SK-N-SH (cell line): ENCODE data around the gene EFCAB6. TPM values are rescaled to one million over a fixed set of nuclear protein-coding genes. Genes with fewer than 3 reads are reported as not detected.

Experiments used
- CTCF ChIA-PET: fragments of 300-600, 350-600 bp; formaldehyde crosslinking; extraction: SDS; loops from one replicate; lab custom pipeline; 2021; lab: Yijun Ruan, JAX
- POLR2A ChIA-PET: fragments of 350-600 bp; sonication (Branson Sonifier 250); formaldehyde crosslinking; extraction: SDS; loops from one replicate; lab custom pipeline; 2020; ENCODE audit warnings: antibody characterized with exemption, inconsistent platforms; lab: Yijun Ruan, JAX
- DNase-seq: peaks from one replicate; pipeline ENCODE4 v3.0.0; 2012
- H2AFZ ChIP-seq: fragments of 200-600 bp; sonication (generic); 2 replicates; pipeline ENCODE4 v1.8.1; 2016; ENCODE audit warnings: antibody characterized with exemption, mild to moderate bottlenecking, low read depth
- H3F3A ChIP-seq: fragments of 200-600 bp; sonication (generic); replicated peaks from 2 replicates; pipeline ENCODE3; 2016; ENCODE audit warnings: antibody characterized with exemption, mild to moderate bottlenecking; ENCODE audit not compliant: insufficient read depth
- H3K27ac ChIP-seq, 2 experiments: fragments of 200-500 bp in 1 of 2; fragments of 200-600 bp in 1 of 2; sonication (Bioruptor generic) in 1 of 2; sonication (generic), shearing (Covaris generic) in 1 of 2; 2 replicates each; pipeline versions ENCODE4 v1.5.1 to v1.6.1; 2014 to 2016; ENCODE audit warnings: low read depth in 2 of 2, inconsistent platforms in 1 of 2, low read length in 1 of 2, mild to moderate bottlenecking in 1 of 2, mixed read lengths in 1 of 2
- H3K27me3 ChIP-seq: fragments of 200-600 bp; sonication (generic), shearing (Covaris generic); 2 replicates; pipeline ENCODE4 v1.6.1; 2016; ENCODE audit warnings: mixed run types; ENCODE audit not compliant: insufficient read depth
- H3K36me3 ChIP-seq, 2 experiments: fragments of 200-500 bp in 1 of 2; fragments of 200-600 bp in 1 of 2; sonication (Bioruptor generic) in 1 of 2; sonication (generic) in 1 of 2; replicated peaks in 1 of 2; 2 replicates each; pipeline versions ENCODE3 to v1.5.1; 2014 to 2016; ENCODE audit warnings: low read length in 1 of 2, mild to moderate bottlenecking in 1 of 2; ENCODE audit not compliant: insufficient read depth in 2 of 2, control insufficient read depth in 1 of 2
- H3K4me1 ChIP-seq, 2 experiments: fragments of 200-500 bp in 1 of 2; fragments of 200-600 bp in 1 of 2; sonication (Bioruptor generic) in 1 of 2; sonication (generic), shearing (Covaris generic) in 1 of 2; 2 replicates each; pipeline versions ENCODE4 v1.5.1 to v1.6.1; 2014 to 2016; ENCODE audit warnings: low read depth in 1 of 2, low read length in 1 of 2, mixed run types in 1 of 2; ENCODE audit not compliant: insufficient read depth in 2 of 2, control insufficient read depth in 1 of 2
- H3K4me2 ChIP-seq: fragments of 200-600 bp; sonication (generic), shearing (Covaris generic); 2 replicates; pipeline ENCODE4 v1.6.1; 2017; ENCODE audit warnings: mixed run types
- H3K4me3 ChIP-seq, 2 experiments: fragments of 200-500 bp in 1 of 2; fragments of 200-600 bp in 1 of 2; sonication (Bioruptor generic) in 1 of 2; sonication (generic), shearing (Covaris generic) in 1 of 2; 2 replicates each; pipeline versions ENCODE4 v1.5.1 to v1.8.1; 2014 to 2016; ENCODE audit warnings: low read depth in 2 of 2, inconsistent platforms in 1 of 2, low read length in 1 of 2, mild to moderate bottlenecking in 1 of 2, mixed read lengths in 1 of 2, moderate library complexity in 1 of 2
- H3K79me2 ChIP-seq: fragments of 200-600 bp; sonication (generic); 2 replicates; pipeline ENCODE4 v1.8.1; 2017; ENCODE audit warnings: mild to moderate bottlenecking; ENCODE audit not compliant: insufficient read depth
- H3K9ac ChIP-seq: fragments of 200-600 bp; sonication (generic); 2 replicates; pipeline ENCODE4 v1.6.1; 2017; ENCODE audit warnings: mixed run types
- H3K9me2 ChIP-seq: fragments of 200-600 bp; sonication (generic); 2 replicates; pipeline ENCODE4 v1.6.1; 2017; ENCODE audit warnings: mixed run types
- H3K9me3 ChIP-seq: fragments of 200-600 bp; sonication (generic); 2 replicates; pipeline ENCODE4 v1.6.1; 2017; ENCODE audit warnings: mixed run types, mild to moderate bottlenecking, moderate library complexity
- H4K20me1 ChIP-seq: fragments of 200-600 bp; sonication (generic); 2 replicates; pipeline ENCODE4 v1.6.1; 2017; ENCODE audit warnings: mild to moderate bottlenecking, mixed run types; ENCODE audit not compliant: insufficient read depth
- CHD2 ChIP-seq: fragments of 150-350 bp; IDR thresholded peaks from 2 replicates; pipeline ENCODE4 v1.6.1; 2018; ENCODE audit warnings: low read length; ENCODE audit not compliant: partially characterized antibody
- CTCF ChIP-seq: fragments of 200-600 bp; sonication (generic); IDR thresholded peaks from 2 replicates; pipeline ENCODE4 v1.6.1; 2017; ENCODE audit warnings: antibody characterized with exemption, mild to moderate bottlenecking, moderate library complexity
- EZH2phosphoT487 ChIP-seq: fragments of 200-600 bp; sonication (generic); IDR thresholded peaks from 2 replicates; pipeline ENCODE4 v1.6.1; 2017; ENCODE audit warnings: low read depth, mixed run types, mild to moderate bottlenecking, antibody characterized with exemption, moderate library complexity, borderline replicate concordance
- MAX ChIP-seq: IDR thresholded peaks from 2 replicates; pipeline ENCODE4 v1.4.0; 2012; ENCODE audit warnings: low read depth
- MXI1 ChIP-seq: IDR thresholded peaks from 2 replicates; pipeline ENCODE4 v1.6.1; 2012; ENCODE audit warnings: mild to moderate bottlenecking, low read depth, low read length, improper control_type of control experiment
- NFIC ChIP-seq: IDR thresholded peaks from 2 replicates; pipeline ENCODE4 v1.4.0; 2012; ENCODE audit warnings: borderline replicate concordance
- PBX3 ChIP-seq: IDR thresholded peaks from 2 replicates; pipeline ENCODE4; 2012
- RCOR1 ChIP-seq: fragments of 150-350 bp; IDR thresholded peaks from 2 replicates; pipeline ENCODE4 v1.6.1; 2017; ENCODE audit warnings: antibody characterized with exemption, low read length
- SMC3 ChIP-seq: IDR thresholded peaks from 2 replicates; pipeline ENCODE4 v1.6.1; 2012; ENCODE audit warnings: low read depth, low read length, improper control_type of control experiment
- TCF12 ChIP-seq: IDR thresholded peaks from 2 replicates; pipeline ENCODE4 v1.4.0; 2012
- USF1 ChIP-seq: IDR thresholded peaks from 2 replicates; pipeline ENCODE4 v1.4.0; 2012; ENCODE audit warnings: low read depth, borderline replicate concordance
- USF2 ChIP-seq: fragments of 150-350 bp; IDR thresholded peaks from 2 replicates; pipeline ENCODE4 v1.6.1; 2017; ENCODE audit warnings: antibody characterized with exemption, low read length, low read depth, borderline replicate concordance
- ZBTB33 ChIP-seq: IDR thresholded peaks from 2 replicates; pipeline ENCODE4 v1.4.0; 2012; ENCODE audit warnings: low read depth, borderline replicate concordance
- WGBS: methylation state at CpG from one replicate; pipeline ENCODE4 v1.1.6; 2017; ENCODE audit warnings: low lambda C conversion rate; 5-methylcytosine and 5-hydroxymethylcytosine counted together
- polyA plus RNA-seq, 3 experiments: library from polyadenylated mRNA; depleted of rRNA; stranded (reverse); fragments of >200 nt; gene quantifications; 2 replicates each; pipeline ENCODE4 v1.2.3, GENCODE V29; 2012

Gene EFCAB6
- polyA plus RNA-seq, 1 of the 3 experiments (the other 2 are of a cell fraction) = 0.46 TPM

GRCh38 chr22:43844560-43845545 is 32.7 kb upstream of the EFCAB6 start:
- no peak for TF ChIP-seq SMC3
- no peak for TF ChIP-seq PBX3
- TF ChIP-seq CHD2 = no peak
- no peak for TF ChIP-seq USF1
- TF ChIP-seq EZH2phosphoT487 = no peak
- TF ChIP-seq RCOR1 = no peak
- TF ChIP-seq MAX = no peak
- no peak for TF ChIP-seq ZBTB33
- no peak for TF ChIP-seq NFIC
- TF ChIP-seq TCF12 = no peak
- TF ChIP-seq MXI1 = no peak
- no peak for TF ChIP-seq CTCF
- no peak for TF ChIP-seq USF2
- H3K36me3 ChIP-seq = no peaks in the 10 kb centered on the region
- no peaks in the 10 kb centered on the region for H3K9me2 ChIP-seq
- H3K27me3 ChIP-seq = no peaks in the 10 kb centered on the region
- no peak overlapping the region for H3K4me2 ChIP-seq
- H3K27ac ChIP-seq = peak overlapping the region in 1 of 2 experiments; percentile 74; a peak in 2 of 4 replicates
- no peaks in the 10 kb centered on the region for H3F3A ChIP-seq
- CTCF ChIA-PET = interaction anchor here (0.9 to 1.2 kb wide), 4 partner anchors 8 to 101 kb away, joined by 3 to 4 read pairs (median 3); no protein-coding TSS in a partner anchor
- DNase-seq = no peak
- H2AFZ ChIP-seq = no peak overlapping the region
- no peak overlapping the region for H3K4me3 ChIP-seq
- POLR2A ChIA-PET = interaction anchor here (0.8 kb wide), 1 partner anchor 15 kb away, joined by 3 read pairs; no protein-coding TSS in a partner anchor
- H3K9ac ChIP-seq = no peak overlapping the region
- H3K4me1 ChIP-seq = peaks cover 0 to 38% of the 10 kb centered on the region in 2 experiments; a peak in 1 of 4 replicates
- no peaks in the 10 kb centered on the region for H3K79me2 ChIP-seq
- H3K9me3 ChIP-seq = no peaks in the 10 kb centered on the region
- no peaks in the 10 kb centered on the region for H4K20me1 ChIP-seq
- 76% methylated on average over 6 of the region's 31 CpGs for WGBS
